Liver (tissue), 9 donors: ENCODE measurements around the gene ULK3. TPM values are rescaled to one million over a fixed set of nuclear protein-coding genes. Genes with fewer than 3 reads are reported as not detected.

Source experiments
- DNase-seq: peaks from one replicate; pipeline ENCODE4 v3.0.0-alpha.2; 2017; ENCODE audit warnings: low spot score
- H3K27ac ChIP-seq, 2 donors: one replicate each; pipeline ENCODE4 v1.7.0; 2013; ENCODE audit warnings: inconsistent platforms in 2 of 2, low read length in 2 of 2, control low read depth in 1 of 2, low read depth in 1 of 2, mild to moderate bottlenecking in 1 of 2
- H3K27me3 ChIP-seq, 4 donors: one replicate each; pipeline versions ENCODE4 v1.6.1 to v1.7.0; 2013; ENCODE audit warnings: low read length in 3 of 4, inconsistent platforms in 1 of 4, mild to moderate bottlenecking in 1 of 4, moderate library complexity in 1 of 4; ENCODE audit not compliant: control insufficient read depth in 4 of 4, insufficient read depth in 4 of 4
- H3K36me3 ChIP-seq, 4 donors: one replicate each; pipeline versions ENCODE4 v1.6.1 to v1.7.0; 2013; ENCODE audit warnings: low read length in 3 of 4, mild to moderate bottlenecking in 3 of 4, low read depth in 1 of 4, moderate library complexity in 1 of 4; ENCODE audit not compliant: control insufficient read depth in 4 of 4, insufficient read depth in 3 of 4
- H3K4me1 ChIP-seq, 4 donors: one replicate each; pipeline versions ENCODE4 v1.6.1 to v1.7.0; 2013; ENCODE audit warnings: low read length in 3 of 4, mild to moderate bottlenecking in 3 of 4, moderate library complexity in 1 of 4; ENCODE audit not compliant: control insufficient read depth in 4 of 4, insufficient read depth in 4 of 4
- H3K4me3 ChIP-seq, 3 donors: one replicate each; pipeline versions ENCODE4 v1.6.1 to v1.7.0; 2013; ENCODE audit warnings: low read length in 3 of 3, control low read depth in 1 of 3, low read depth in 1 of 3, mild to moderate bottlenecking in 1 of 3
- H3K9ac ChIP-seq, 2 donors: one replicate each; pipeline ENCODE4 v1.7.0; 2013; ENCODE audit warnings: low read length in 2 of 2, mild to moderate bottlenecking in 2 of 2, moderate library complexity in 2 of 2, control low read depth in 1 of 2, low read depth in 1 of 2
- H3K9me3 ChIP-seq, 4 donors: one replicate each; pipeline versions ENCODE4 v1.6.1 to v1.7.0; 2013; ENCODE audit warnings: low read length in 3 of 4; ENCODE audit not compliant: control insufficient read depth in 4 of 4
- ATF3 ChIP-seq: IDR thresholded peaks from 2 replicates; pipeline ENCODE4 v1.6.1; 2016; ENCODE audit warnings: antibody characterized with exemption
- CTCF ChIP-seq: fragments of 150-350 bp; IDR thresholded peaks from 2 replicates; pipeline ENCODE4 v1.5.1; 2017; ENCODE audit warnings: improper control_type of control experiment, low read depth, low read length; ENCODE audit not compliant: missing input control
- EGR1 ChIP-seq, 2 donors: IDR thresholded peaks; 2 replicates each; pipeline ENCODE4 v1.6.1; 2016 to 2018; ENCODE audit warnings: antibody characterized with exemption in 2 of 2, low read depth in 2 of 2
- FOXA1 ChIP-seq: IDR thresholded peaks from 2 replicates; pipeline ENCODE4 v1.6.1; 2016; ENCODE audit warnings: antibody characterized with exemption
- FOXA2 ChIP-seq: IDR thresholded peaks from 2 replicates; pipeline ENCODE4 v1.6.1; 2016; ENCODE audit warnings: antibody characterized with exemption
- GABPA ChIP-seq, 2 donors: IDR thresholded peaks in 1 of 2; conservative IDR thresholded peaks in 1 of 2; 2 replicates each; pipeline ENCODE4 v1.6.1; 2016; ENCODE audit warnings: antibody characterized with exemption in 2 of 2, mild to moderate bottlenecking in 1 of 2, moderate library complexity in 1 of 2
- HNF4A ChIP-seq, 2 donors: conservative IDR thresholded peaks; 2 replicates each; pipeline ENCODE4 v1.6.1; 2016; ENCODE audit warnings: antibody characterized with exemption in 2 of 2, mild to moderate bottlenecking in 2 of 2
- HNF4G ChIP-seq: IDR thresholded peaks from 2 replicates; pipeline ENCODE4 v1.6.1; 2016; ENCODE audit warnings: antibody characterized with exemption
- MAX ChIP-seq: IDR thresholded peaks from 2 replicates; pipeline ENCODE4 v1.6.1; 2016; ENCODE audit warnings: antibody characterized with exemption
- NR2F2 ChIP-seq: IDR thresholded peaks from 2 replicates; pipeline ENCODE4 v1.6.1; 2016; ENCODE audit warnings: antibody characterized with exemption
- RAD21 ChIP-seq, 2 donors: IDR thresholded peaks; 2 replicates each; pipeline ENCODE4 v1.6.1; 2016; ENCODE audit warnings: antibody characterized with exemption in 2 of 2, mild to moderate bottlenecking in 2 of 2
- RXRA ChIP-seq, 2 donors: IDR thresholded peaks; 2 replicates each; pipeline ENCODE4 v1.6.1; 2017 to 2018; ENCODE audit warnings: antibody characterized with exemption in 2 of 2, mild to moderate bottlenecking in 1 of 2
- SP1 ChIP-seq: IDR thresholded peaks from 2 replicates; pipeline ENCODE4 v1.6.1; 2018; ENCODE audit warnings: antibody characterized with exemption, mild to moderate bottlenecking
- TAF1 ChIP-seq: conservative IDR thresholded peaks from 2 replicates; pipeline ENCODE4 v1.6.1; 2016; ENCODE audit warnings: antibody characterized with exemption, mild to moderate bottlenecking
- WGBS: extraction: QIAGEN DNeasy Blood & Tissue Kit; methylation state at CpG from one replicate; pipeline ENCODE4 v1.1.7; 2013; 5-methylcytosine and 5-hydroxymethylcytosine counted together
- polyA plus RNA-seq, 2 donors: library from polyadenylated mRNA; stranded (reverse) in 1 of 2; unstranded in 1 of 2; fragments of 200-250 nt in 1 of 2; fragments of >200 nt in 1 of 2; fragmentation: Nextera tagmentation in 1 of 2; extraction: Ambion mirVana in 1 of 2; gene quantifications; one replicate each; pipeline versions ENCODE4 v1.2.1 to v1.2.3, GENCODE V29; 2013 to 2015
- total RNA-seq, 2 donors: library from RNA; depleted of rRNA; stranded (reverse); fragments of >200 nt; gene quantifications; one replicate each; pipeline ENCODE4 v1.2.3, GENCODE V29; 2014
- donor health status: healthy.
- donor health status: healthy.
- donor health status: healthy.
- donor health status: healthy.
- donor health status: healthy.

Gene ULK3
- total and polyA plus RNA-seq, 4 donors: 13.1 to 35.5 (median 21.4) TPM

GRCh38 chr15:74790080-74790916 is 52.7 kb downstream of the ULK3 start:
- DNase-seq: no peak
- 56% methylated on average over 15 of the region's 15 CpGs for WGBS
- peaks cover 13 to 79% (median 45%) of the 10 kb centered on the region in 4 donors for H3K4me1 ChIP-seq
- H3K36me3 ChIP-seq: no peaks in the 10 kb centered on the region
- no peak for TF ChIP-seq RAD21 (IDR thresholded peaks at IDR 0.05)
- no peak for TF ChIP-seq HNF4G
- no peak for TF ChIP-seq MAX
- no peak for TF ChIP-seq GABPA (IDR thresholded peaks at IDR 0.05 in 1 of 2, conservative IDR thresholded peaks at IDR 0.05 in 1 of 2)
- peak; percentile 51 for TF ChIP-seq NR2F2
- H3K27me3 ChIP-seq: no peaks in the 10 kb centered on the region
- H3K4me3 ChIP-seq: no peak overlapping the region
- H3K9me3 ChIP-seq: no peaks in the 10 kb centered on the region
- peak overlapping the region; percentile 48 to 49 for H3K27ac ChIP-seq
- H3K9ac ChIP-seq: no peak overlapping the region

- no peak for DNase-seq
- TF ChIP-seq RXRA (IDR thresholded peaks at IDR 0.05): no peak
- TF ChIP-seq HNF4A (conservative IDR thresholded peaks at IDR 0.05): peak in 1 of 2 donors; percentile 3
- no peak for TF ChIP-seq HNF4G
- no peak for TF ChIP-seq MAX
- no peak for TF ChIP-seq ATF3
- no peak for TF ChIP-seq RAD21 (IDR thresholded peaks at IDR 0.05)
- no peak for TF ChIP-seq EGR1 (IDR thresholded peaks at IDR 0.05; ENCODE audit: low read depth in 2 of 2)
- H3K9me3 ChIP-seq: no peaks in the 10 kb centered on the region
- no peaks in the 10 kb centered on the region for H3K36me3 ChIP-seq
- WGBS: 42% methylated on average over 3 of the region's 3 CpGs
- H3K27ac ChIP-seq: peak overlapping the region; percentile 48 to 49
- peaks cover 13 to 78% (median 47%) of the 10 kb centered on the region in 4 donors for H3K4me1 ChIP-seq
- no peak overlapping the region for H3K4me3 ChIP-seq
- no peaks in the 10 kb centered on the region for H3K27me3 ChIP-seq
- no peak overlapping the region for H3K9ac ChIP-seq
These were observed 53.2 kb downstream of the ULK3 start for GRCh38 chr15:74789741-74790079.

GRCh38 chr15:74789171-74789631 is 53.8 kb downstream of the ULK3 start:
- TF ChIP-seq NR2F2 (no peak), SP1 (peak; percentile 21), FOXA2 (no peak), CTCF (no peak), GABPA (IDR thresholded peaks at IDR 0.05 in 1 of 2, conservative IDR thresholded peaks at IDR 0.05 in 1 of 2) (no peak), RXRA (IDR thresholded peaks at IDR 0.05) (peak; percentile 55 to 63), HNF4G (no peak), MAX (no peak), HNF4A (conservative IDR thresholded peaks at IDR 0.05) (peak; percentile 72 to 76), TAF1 (no peak), ATF3 (no peak), RAD21 (IDR thresholded peaks at IDR 0.05) (peak in 1 of 2 donors; percentile 18), FOXA1 (no peak)
- no peak for DNase-seq
- no peaks in the 10 kb centered on the region for H3K9me3 ChIP-seq
- no peaks in the 10 kb centered on the region for H3K27me3 ChIP-seq
- H3K27ac ChIP-seq: peak overlapping the region; percentile 48 to 49
- no peak overlapping the region for H3K4me3 ChIP-seq
- H3K36me3 ChIP-seq: no peaks in the 10 kb centered on the region
- no peak overlapping the region for H3K9ac ChIP-seq
- peaks cover 16 to 78% (median 51%) of the 10 kb centered on the region in 4 donors for H3K4me1 ChIP-seq
- WGBS: 41% methylated on average over 14 of the region's 14 CpGs
